Peyer's patch (tissue), 4 donors: Measurements from ENCODE around the gene ELMO1. TPM values are rescaled to one million over a fixed set of nuclear protein-coding genes. Genes with fewer than 3 reads are reported as not detected.

Experiments used
- DNase-seq, 3 donors: peaks; one replicate each; pipeline ENCODE4 v3.0.0-alpha.2; 2017 to 2019
- H3K27ac ChIP-seq, 4 donors: fragments of 200-600 bp; sonication (generic); one replicate each; pipeline ENCODE4 v1.5.1; 2016 to 2019
- H3K27me3 ChIP-seq, 2 donors: fragments of 200-600 bp; sonication (generic); one replicate each; pipeline ENCODE4 v1.5.1; 2019
- H3K36me3 ChIP-seq, 3 donors: fragments of 200-600 bp; sonication (generic); one replicate each; pipeline ENCODE4 v1.5.1; 2016 to 2019
- H3K4me1 ChIP-seq, 4 donors: fragments of 200-600 bp; sonication (generic); one replicate each; pipeline ENCODE4 v1.5.1; 2016 to 2019
- H3K4me3 ChIP-seq, 4 donors: fragments of 200-600 bp; sonication (generic); 1 replicate in 3 of 4; 2 replicates in 1 of 4; pipeline ENCODE4 v1.5.1; 2016 to 2019; ENCODE audit warnings: mild to moderate bottlenecking in 1 of 4
- H3K9me3 ChIP-seq, 4 donors: fragments of 200-600 bp; sonication (generic); one replicate each; pipeline ENCODE4 v1.5.1; 2016 to 2019; ENCODE audit warnings: mild to moderate bottlenecking in 1 of 4
- POLR2A ChIP-seq, 2 donors: fragments of 450-650 bp; IDR thresholded peaks; one replicate each; pipeline ENCODE4 v1.5.1; 2017; ENCODE audit warnings: antibody characterized with exemption in 2 of 2, mild to moderate bottlenecking in 2 of 2, moderate library complexity in 2 of 2
- total RNA-seq, 4 donors: library from RNA; depleted of rRNA; stranded (reverse); fragments of >200 nt; gene quantifications; one replicate each; pipeline ENCODE4 v1.1.0, GENCODE V29; 2016
- TF ChIP-seq, protein P1 (sequence below), 6 experiments: fragments of 450-650 bp in 4 of 6; fragments of 200-600 bp in 2 of 6; sonication (generic) in 1 of 6; IDR thresholded peaks; one replicate each; pipeline ENCODE4 v1.5.1; 2017 to 2019; ENCODE audit warnings: antibody characterized with exemption in 6 of 6, mild to moderate bottlenecking in 3 of 6, moderate library complexity in 1 of 6

Gene ELMO1
- total RNA-seq, 4 donors from 2014 or later = 43.1 to 381 (median 72.2) TPM

DNA sequence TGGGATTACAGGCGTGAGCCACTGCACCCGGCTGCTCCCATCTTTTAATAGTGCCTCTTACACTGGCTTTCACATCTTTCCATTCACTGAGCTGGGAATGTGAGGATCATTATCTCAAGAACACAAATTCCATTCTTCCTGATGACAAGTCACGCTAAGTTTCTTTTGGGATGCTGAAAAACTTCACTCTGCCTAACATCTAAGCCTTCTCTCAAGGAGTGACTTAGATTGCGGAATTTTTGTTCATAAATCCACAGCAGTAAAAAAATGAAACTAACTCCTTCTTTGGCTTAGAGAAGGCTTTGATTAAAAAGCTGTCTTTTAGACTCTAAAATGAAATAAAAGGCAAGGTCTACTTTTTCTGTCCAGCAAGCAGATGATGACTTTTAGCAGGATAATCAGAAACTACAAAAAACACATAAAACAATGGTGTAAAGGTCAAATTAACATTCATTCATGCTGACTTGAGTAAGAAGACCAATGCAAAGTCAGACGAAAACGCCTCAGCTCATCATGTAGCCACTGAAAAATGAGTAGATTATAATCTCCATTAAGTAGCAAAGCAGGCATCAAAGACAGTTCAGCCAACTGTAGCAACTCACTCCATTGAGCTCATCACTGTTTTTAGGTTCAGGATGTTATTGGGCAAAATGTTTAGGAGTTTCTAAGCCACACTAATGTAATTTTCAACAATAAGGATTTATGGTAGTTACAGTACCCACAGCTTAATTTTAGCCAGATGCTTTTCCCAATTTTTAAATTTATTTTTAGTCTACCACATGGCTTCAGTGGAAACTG is 178.8 kb downstream of the ELMO1 start:
- Histone ChIP-seq H3K27me3 (no peaks in the 10 kb centered on the region), H3K36me3 (peaks cover 0 to 3% (median 0%) of the 10 kb centered on the region in 3 donors), H3K27ac (no peak overlapping the region), H3K4me1 (no peaks in the 10 kb centered on the region), H3K4me3 (no peak overlapping the region), H3K9me3 (no peaks in the 10 kb centered on the region)
- DNase-seq = no peak
- TF ChIP-seq, protein P1, sequence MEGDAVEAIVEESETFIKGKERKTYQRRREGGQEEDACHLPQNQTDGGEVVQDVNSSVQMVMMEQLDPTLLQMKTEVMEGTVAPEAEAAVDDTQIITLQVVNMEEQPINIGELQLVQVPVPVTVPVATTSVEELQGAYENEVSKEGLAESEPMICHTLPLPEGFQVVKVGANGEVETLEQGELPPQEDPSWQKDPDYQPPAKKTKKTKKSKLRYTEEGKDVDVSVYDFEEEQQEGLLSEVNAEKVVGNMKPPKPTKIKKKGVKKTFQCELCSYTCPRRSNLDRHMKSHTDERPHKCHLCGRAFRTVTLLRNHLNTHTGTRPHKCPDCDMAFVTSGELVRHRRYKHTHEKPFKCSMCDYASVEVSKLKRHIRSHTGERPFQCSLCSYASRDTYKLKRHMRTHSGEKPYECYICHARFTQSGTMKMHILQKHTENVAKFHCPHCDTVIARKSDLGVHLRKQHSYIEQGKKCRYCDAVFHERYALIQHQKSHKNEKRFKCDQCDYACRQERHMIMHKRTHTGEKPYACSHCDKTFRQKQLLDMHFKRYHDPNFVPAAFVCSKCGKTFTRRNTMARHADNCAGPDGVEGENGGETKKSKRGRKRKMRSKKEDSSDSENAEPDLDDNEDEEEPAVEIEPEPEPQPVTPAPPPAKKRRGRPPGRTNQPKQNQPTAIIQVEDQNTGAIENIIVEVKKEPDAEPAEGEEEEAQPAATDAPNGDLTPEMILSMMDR (IDR thresholded peaks at IDR 0.05) = no peak
- no peak for TF ChIP-seq POLR2A (IDR thresholded peaks at IDR 0.05)

- Histone ChIP-seq H3K36me3 (peaks cover 0 to 3% (median 0%) of the 10 kb centered on the region in 3 donors), H3K4me3 (no peak overlapping the region), H3K4me1 (no peaks in the 10 kb centered on the region), H3K27ac (no peak overlapping the region), H3K9me3 (no peaks in the 10 kb centered on the region), H3K27me3 (no peaks in the 10 kb centered on the region)
- DNase-seq = no peak
- TF ChIP-seq POLR2A (IDR thresholded peaks at IDR 0.05) = no peak
- TF ChIP-seq, protein P1 (IDR thresholded peaks at IDR 0.05) = no peak
These were observed 181.4 kb downstream of the ELMO1 start for GRCh38 chr7:37267251-37267650.

- no peaks in the 10 kb centered on the region for H3K9me3 ChIP-seq
- H3K4me3 ChIP-seq = no peak overlapping the region
- TF ChIP-seq, protein P1 (IDR thresholded peaks at IDR 0.05) = no peak
- no peak for TF ChIP-seq POLR2A (IDR thresholded peaks at IDR 0.05)
- no peaks in the 10 kb centered on the region for H3K36me3 ChIP-seq
- H3K27ac ChIP-seq = no peak overlapping the region
- H3K4me1 ChIP-seq = no peaks in the 10 kb centered on the region
- no peak for DNase-seq
- H3K27me3 ChIP-seq = no peaks in the 10 kb centered on the region
These were observed 182.8 kb downstream of the ELMO1 start for GRCh38 chr7:37265876-37266275.

- H3K27ac ChIP-seq = no peak overlapping the region
- TF ChIP-seq, protein P1 (IDR thresholded peaks at IDR 0.05) = no peak
- no peak for TF ChIP-seq POLR2A (IDR thresholded peaks at IDR 0.05)
- H3K4me1 ChIP-seq = no peaks in the 10 kb centered on the region
These were observed 183.7 kb downstream of the ELMO1 start for GRCh38 chr7:37265006-37265405.

GRCh38 chr7:37262181-37262580 is 186.5 kb downstream of the ELMO1 start:
- Histone ChIP-seq H3K36me3 (peaks cover 0 to 3% (median 0%) of the 10 kb centered on the region in 3 donors), H3K27me3 (no peaks in the 10 kb centered on the region), H3K9me3 (no peaks in the 10 kb centered on the region), H3K27ac (no peak overlapping the region), H3K4me1 (no peaks in the 10 kb centered on the region), H3K4me3 (no peak overlapping the region)
- TF ChIP-seq, protein P1 (IDR thresholded peaks at IDR 0.05) = no peak
- TF ChIP-seq POLR2A (IDR thresholded peaks at IDR 0.05) = no peak
- DNase-seq = no peak

More at GRCh38 chr7:37265006-37265405, 183.7 kb downstream of the ELMO1 start:
- Histone ChIP-seq H3K9me3 (no peaks in the 10 kb centered on the region), H3K27me3 (no peaks in the 10 kb centered on the region), H3K4me3 (no peak overlapping the region), H3K36me3 (no peaks in the 10 kb centered on the region)
- DNase-seq = no peak
